ENCODE data around the gene KIAA1210.

KIAA1210 gene

GRCh38 chrX:119084766-119085165, 42.8 kb downstream of the KIAA1210 start:
- Mint-ChIP-seq H3K4me1 (no peaks in the 10 kb centered on the region), H3K9me3 (no peaks in the 10 kb centered on the region), H3K27me3 (no peaks in the 10 kb centered on the region), H3K36me3 (ENCODE audit: insufficient read depth) (peaks cover 1% of the 10 kb centered on the region), H3K4me3 (no peak overlapping the region), H3K27ac (ENCODE audit: low read depth) (no peak overlapping the region)
- ATAC-seq (replicated peaks; ENCODE audit: extremely low read depth, poor library complexity, severe bottlenecking) (no peak), DNase-seq (ENCODE audit: low spot score in 2 of 2) (no peak)

GRCh38 chrX:119082278-119082677, 45.3 kb downstream of the KIAA1210 start:
- no peak for DNase-seq (ENCODE audit: low spot score in 2 of 2)
- Mint-ChIP-seq H3K9me3 (no peaks in the 10 kb centered on the region), H3K4me3 (no peak overlapping the region), H3K4me1 (no peaks in the 10 kb centered on the region), H3K27me3 (no peaks in the 10 kb centered on the region), H3K27ac (ENCODE audit: low read depth) (no peak overlapping the region), H3K36me3 (ENCODE audit: insufficient read depth) (peaks cover 1% of the 10 kb centered on the region)
- ATAC-seq (replicated peaks; ENCODE audit: extremely low read depth, poor library complexity, severe bottlenecking) = no peak

- Mint-ChIP-seq H3K27me3 (no peaks in the 10 kb centered on the region), H3K4me3 (no peak overlapping the region), H3K27ac (ENCODE audit: low read depth) (no peak overlapping the region), H3K9me3 (no peaks in the 10 kb centered on the region), H3K36me3 (ENCODE audit: insufficient read depth) (no peaks in the 10 kb centered on the region), H3K4me1 (no peaks in the 10 kb centered on the region)
- DNase-seq (ENCODE audit: low spot score in 2 of 2) = no peak
- no peak for ATAC-seq (replicated peaks; ENCODE audit: extremely low read depth, poor library complexity, severe bottlenecking)
Observed at GRCh38 chrX:119075270-119076025, 52.2 kb downstream of the KIAA1210 start.

- DNase-seq (ENCODE audit: low spot score in 2 of 2) (no peak), ATAC-seq (replicated peaks; ENCODE audit: extremely low read depth, poor library complexity, severe bottlenecking) (no peak)
- H3K27me3 Mint-ChIP-seq = no peaks in the 10 kb centered on the region
- H3K9me3 Mint-ChIP-seq = no peaks in the 10 kb centered on the region
- no peaks in the 10 kb centered on the region for H3K36me3 Mint-ChIP-seq (ENCODE audit: insufficient read depth)
- H3K4me1 Mint-ChIP-seq = no peaks in the 10 kb centered on the region
- no peak overlapping the region for H3K4me3 Mint-ChIP-seq
- no peak overlapping the region for H3K27ac Mint-ChIP-seq (ENCODE audit: low read depth)
Observed at GRCh38 chrX:119073911-119074310, 53.7 kb downstream of the KIAA1210 start.

- H3K4me3 Mint-ChIP-seq = no peak overlapping the region
- no peak for ATAC-seq (replicated peaks; ENCODE audit: extremely low read depth, poor library complexity, severe bottlenecking)
- no peaks in the 10 kb centered on the region for H3K9me3 Mint-ChIP-seq
- H3K36me3 Mint-ChIP-seq (ENCODE audit: insufficient read depth) = no peaks in the 10 kb centered on the region
- no peaks in the 10 kb centered on the region for H3K4me1 Mint-ChIP-seq
- DNase-seq (ENCODE audit: low spot score in 2 of 2) = no peak
- no peak overlapping the region for H3K27ac Mint-ChIP-seq (ENCODE audit: low read depth)
- H3K27me3 Mint-ChIP-seq = no peaks in the 10 kb centered on the region
Observed at GRCh38 chrX:119073200-119073905, 54.3 kb downstream of the KIAA1210 start.

GRCh38 chrX:119072744-119073143, 54.9 kb downstream of the KIAA1210 start, which contains the start of gene CT47C1:
Gene CT47C1, plus strand, starts transcription at chrX:119072993. Its CDS starts 233 bp downstream, at chrX:119073226.
- ATAC-seq (replicated peaks; ENCODE audit: extremely low read depth, poor library complexity, severe bottlenecking) (no peak), DNase-seq (ENCODE audit: low spot score in 2 of 2) (no peak)
- Mint-ChIP-seq H3K4me3 (no peak within 1 kb of the TSS), H3K4me1 (no peaks in the 10 kb centered on the region), H3K27me3 (no peaks in the 10 kb centered on the region), H3K27ac (ENCODE audit: low read depth) (no peak within 1 kb of the TSS), H3K9me3 (no peaks in the 10 kb centered on the region), H3K36me3 (ENCODE audit: insufficient read depth) (no peaks in the 10 kb centered on the region)

- H3K36me3 Mint-ChIP-seq (ENCODE audit: insufficient read depth) = no peaks in the 10 kb centered on the region
- no peaks in the 10 kb centered on the region for H3K9me3 Mint-ChIP-seq
- no peaks in the 10 kb centered on the region for H3K27me3 Mint-ChIP-seq
- ATAC-seq (replicated peaks; ENCODE audit: extremely low read depth, poor library complexity, severe bottlenecking) = no peak
- no peak overlapping the region for H3K4me3 Mint-ChIP-seq
- H3K27ac Mint-ChIP-seq (ENCODE audit: low read depth) = no peak overlapping the region
- no peaks in the 10 kb centered on the region for H3K4me1 Mint-ChIP-seq
- DNase-seq (ENCODE audit: low spot score in 2 of 2) = no peak
Observed at GRCh38 chrX:119071381-119071780, 56.2 kb downstream of the KIAA1210 start.

- Mint-ChIP-seq H3K4me3 (no peak overlapping the region), H3K27ac (ENCODE audit: low read depth) (no peak overlapping the region), H3K9me3 (no peaks in the 10 kb centered on the region), H3K36me3 (ENCODE audit: insufficient read depth) (no peaks in the 10 kb centered on the region), H3K4me1 (no peaks in the 10 kb centered on the region), H3K27me3 (no peaks in the 10 kb centered on the region)
- ATAC-seq (replicated peaks; ENCODE audit: extremely low read depth, poor library complexity, severe bottlenecking) (no peak), DNase-seq (ENCODE audit: low spot score in 2 of 2) (no peak)
Observed at GRCh38 chrX:119069762-119070161, 57.9 kb downstream of the KIAA1210 start.

- DNase-seq (ENCODE audit: low spot score in 2 of 2) (no peak), ATAC-seq (replicated peaks; ENCODE audit: extremely low read depth, poor library complexity, severe bottlenecking) (no peak)
- no peak overlapping the region for H3K4me3 Mint-ChIP-seq
- H3K9me3 Mint-ChIP-seq = no peaks in the 10 kb centered on the region
- no peaks in the 10 kb centered on the region for H3K36me3 Mint-ChIP-seq (ENCODE audit: insufficient read depth)
- no peaks in the 10 kb centered on the region for H3K27me3 Mint-ChIP-seq
- no peaks in the 10 kb centered on the region for H3K4me1 Mint-ChIP-seq
- H3K27ac Mint-ChIP-seq (ENCODE audit: low read depth) = no peak overlapping the region
Observed at GRCh38 chrX:119069128-119069527, 58.5 kb downstream of the KIAA1210 start.

- ATAC-seq (replicated peaks; ENCODE audit: extremely low read depth, poor library complexity, severe bottlenecking) (no peak), DNase-seq (ENCODE audit: low spot score in 2 of 2) (no peak)
- Mint-ChIP-seq H3K4me1 (no peaks in the 10 kb centered on the region), H3K4me3 (no peak overlapping the region), H3K36me3 (ENCODE audit: insufficient read depth) (no peaks in the 10 kb centered on the region), H3K27ac (ENCODE audit: low read depth) (no peak overlapping the region), H3K9me3 (no peaks in the 10 kb centered on the region), H3K27me3 (no peaks in the 10 kb centered on the region)
Observed at GRCh38 chrX:119067023-119067739, 60.4 kb downstream of the KIAA1210 start.

- ATAC-seq (replicated peaks; ENCODE audit: extremely low read depth, poor library complexity, severe bottlenecking) (no peak), DNase-seq (ENCODE audit: low spot score in 2 of 2) (no peak)
- no peak overlapping the region for H3K27ac Mint-ChIP-seq (ENCODE audit: low read depth)
- no peaks in the 10 kb centered on the region for H3K9me3 Mint-ChIP-seq
- no peaks in the 10 kb centered on the region for H3K36me3 Mint-ChIP-seq (ENCODE audit: insufficient read depth)
- no peak overlapping the region for H3K4me3 Mint-ChIP-seq
- H3K4me1 Mint-ChIP-seq = no peaks in the 10 kb centered on the region
- peaks cover 13% of the 10 kb centered on the region for H3K27me3 Mint-ChIP-seq
Observed at GRCh38 chrX:119063428-119063827, 64.2 kb downstream of the KIAA1210 start.

- Mint-ChIP-seq H3K27me3 (peaks cover 13% of the 10 kb centered on the region), H3K4me3 (no peak overlapping the region), H3K36me3 (ENCODE audit: insufficient read depth) (no peaks in the 10 kb centered on the region), H3K4me1 (no peaks in the 10 kb centered on the region), H3K9me3 (no peaks in the 10 kb centered on the region), H3K27ac (ENCODE audit: low read depth) (no peak overlapping the region)
- DNase-seq (ENCODE audit: low spot score in 2 of 2) = no peak
- no peak for ATAC-seq (replicated peaks; ENCODE audit: extremely low read depth, poor library complexity, severe bottlenecking)
Observed at GRCh38 chrX:119062750-119063374, 64.8 kb downstream of the KIAA1210 start.

All from central memory CD8-positive, alpha-beta T cell (primary cell).